K562 (cell line): Measurements from ENCODE around the gene CHD3.

Experiments
- CC2D1A ChIP-seq: fragments of 450-650 bp; IDR thresholded peaks from 2 replicates; pipeline ENCODE4 v1.6.1; 2017; ENCODE audit warnings: mild to moderate bottlenecking
- CTCF ChIP-seq, 3 experiments: IDR thresholded peaks in 2 of 3; conservative IDR thresholded peaks in 1 of 3; 2 replicates each; pipeline ENCODE4 v1.5.1; 2011 to 2012; ENCODE audit warnings: low read length in 3 of 3, mild to moderate bottlenecking in 3 of 3, control low read depth in 2 of 3, improper control_type of control experiment in 1 of 3, inconsistent platforms in 1 of 3, low read depth in 1 of 3, mixed read lengths in 1 of 3, moderate library complexity in 1 of 3; ENCODE audit not compliant: insufficient read depth in 2 of 3
- HCFC1 ChIP-seq: IDR thresholded peaks from 2 replicates; pipeline ENCODE4 v1.6.1; 2012; ENCODE audit warnings: low read depth, low read length, improper control_type of control experiment
- MCM5 ChIP-seq: fragments of 450-650 bp; IDR thresholded peaks from 2 replicates; pipeline ENCODE4 v1.6.1; 2016; ENCODE audit warnings: low read depth
- SP2 ChIP-seq: IDR thresholded peaks from 2 replicates; pipeline ENCODE4 v1.6.1; 2011; ENCODE audit warnings: mild to moderate bottlenecking, low read depth, low read length, moderate library complexity; ENCODE audit not compliant: poor library complexity, severe bottlenecking; ENCODE audit errors: extremely low read depth

DNA sequence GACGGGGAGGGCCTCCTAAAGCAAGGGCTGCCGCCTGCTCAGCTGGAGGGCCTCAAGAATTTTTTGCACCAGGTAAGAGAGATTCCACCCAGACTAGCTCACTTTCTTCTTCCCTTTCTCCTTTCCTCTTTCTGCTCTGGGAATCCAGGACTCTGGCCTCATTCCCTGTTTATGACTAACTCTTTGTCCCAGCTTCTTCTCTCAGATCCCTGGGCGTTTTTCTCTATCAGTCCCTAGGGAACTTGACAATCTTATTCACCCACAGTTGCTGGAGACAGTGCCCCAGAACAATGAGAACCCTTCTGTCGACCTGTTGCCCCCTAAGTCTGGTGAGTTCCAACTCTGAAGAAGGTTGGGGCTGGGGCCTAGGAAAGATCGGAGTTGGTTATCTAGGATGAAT lies 59.1 kb downstream of the CHD3 start:
- TF ChIP-seq CTCF (IDR thresholded peaks at IDR 0.05 in 2 of 3, conservative IDR thresholded peaks at IDR 0.05 in 1 of 3; ENCODE audit: insufficient read depth in 2 of 3, low read depth in 1 of 3, low read length in 3 of 3) (no peak), CC2D1A (no peak), MCM5 (no peak), SP2 (no peak), HCFC1 (no peak)
